Prostate gland (tissue), 2 donors: ENCODE data around the gene BTG2. TPM values are rescaled to one million over a fixed set of nuclear protein-coding genes. Genes with fewer than 3 reads are reported as not detected.

Experiments used
- DNase-seq: peaks from one replicate; pipeline ENCODE4 v3.0.0-alpha.2; 2019; ENCODE audit warnings: low spot score
- H3K27ac ChIP-seq, 2 donors: fragments of 200-600 bp; sonication (generic); 2 replicates each; pipeline ENCODE4 v1.5.1; 2017 to 2019
- H3K27me3 ChIP-seq: fragments of 200-600 bp; sonication (generic); replicated peaks from 2 replicates; pipeline ENCODE4 v1.5.1; 2019; ENCODE audit not compliant: insufficient read depth
- H3K36me3 ChIP-seq, 2 donors: fragments of 200-600 bp; sonication (generic); 1 replicate in 1 of 2; 2 replicates in 1 of 2; pipeline versions ENCODE4 v1.5.1 to v1.8.1; 2017 to 2019
- H3K4me1 ChIP-seq: fragments of 200-600 bp; sonication (generic); replicated peaks from 2 replicates; pipeline ENCODE4 v1.5.1; 2019
- H3K4me3 ChIP-seq, 2 donors: fragments of 200-600 bp; sonication (generic); 2 replicates each; pipeline ENCODE4 v1.5.1; 2017 to 2019
- H3K9me3 ChIP-seq: fragments of 200-600 bp; sonication (generic); 2 replicates; pipeline ENCODE4 v1.5.1; 2017
- POLR2A ChIP-seq: fragments of 450-650 bp; IDR thresholded peaks from one replicate; pipeline ENCODE4 v1.6.1; 2016; ENCODE audit warnings: antibody characterized with exemption, mild to moderate bottlenecking
- POLR2AphosphoS5 ChIP-seq: sonication (generic); formaldehyde crosslinking; IDR thresholded peaks from one replicate; pipeline ENCODE4 v1.6.1; 2017; ENCODE audit warnings: antibody characterized with exemption
- WGBS: methylation state at CpG from one replicate; pipeline ENCODE4 v1.1.5; 2018; 5-methylcytosine and 5-hydroxymethylcytosine counted together
- intact Hi-C: fragments of 100-400 bp; cut with DNase I; formaldehyde crosslinking; loops from one replicate; pipeline ENCODE4 v1.14.2; 2022
- total RNA-seq, 2 donors: library from RNA; depleted of rRNA; stranded (reverse); fragments of >200 nt; gene quantifications; one replicate each; pipeline ENCODE4 v1.1.0, GENCODE V29; 2016
- TF ChIP-seq, protein P1 (sequence below), 4 experiments: fragments of 200-600 bp in 2 of 4; fragments of 450-650 bp in 2 of 4; sonication (generic) in 2 of 4; IDR thresholded peaks; 1 replicate in 3 of 4; 2 replicates in 1 of 4; pipeline ENCODE4 v1.5.1; 2016 to 2019; ENCODE audit warnings: antibody characterized with exemption in 4 of 4, mild to moderate bottlenecking in 2 of 4, moderate library complexity in 2 of 4

BTG2 gene
- total RNA-seq, 2 donors from 2014 or later: 91.0 to 131 TPM

DNA sequence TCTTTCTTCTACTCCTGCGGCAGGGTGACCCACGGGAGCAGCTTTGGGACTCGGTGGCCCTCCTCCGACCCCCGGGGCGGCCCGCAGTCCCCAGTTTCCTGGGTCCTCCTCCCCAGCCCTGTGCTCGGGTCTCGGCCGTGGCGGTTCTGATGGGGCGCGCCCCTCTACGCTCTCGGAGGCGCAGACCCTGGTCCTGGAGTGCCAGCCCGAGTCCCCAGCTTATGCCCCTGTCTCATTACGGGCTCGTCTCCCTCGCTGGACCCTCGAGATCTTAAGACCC is 430 bp downstream of the BTG2 start:
- 2% methylated on average over 12 of the region's 21 CpGs for WGBS
- TF ChIP-seq, protein P1, sequence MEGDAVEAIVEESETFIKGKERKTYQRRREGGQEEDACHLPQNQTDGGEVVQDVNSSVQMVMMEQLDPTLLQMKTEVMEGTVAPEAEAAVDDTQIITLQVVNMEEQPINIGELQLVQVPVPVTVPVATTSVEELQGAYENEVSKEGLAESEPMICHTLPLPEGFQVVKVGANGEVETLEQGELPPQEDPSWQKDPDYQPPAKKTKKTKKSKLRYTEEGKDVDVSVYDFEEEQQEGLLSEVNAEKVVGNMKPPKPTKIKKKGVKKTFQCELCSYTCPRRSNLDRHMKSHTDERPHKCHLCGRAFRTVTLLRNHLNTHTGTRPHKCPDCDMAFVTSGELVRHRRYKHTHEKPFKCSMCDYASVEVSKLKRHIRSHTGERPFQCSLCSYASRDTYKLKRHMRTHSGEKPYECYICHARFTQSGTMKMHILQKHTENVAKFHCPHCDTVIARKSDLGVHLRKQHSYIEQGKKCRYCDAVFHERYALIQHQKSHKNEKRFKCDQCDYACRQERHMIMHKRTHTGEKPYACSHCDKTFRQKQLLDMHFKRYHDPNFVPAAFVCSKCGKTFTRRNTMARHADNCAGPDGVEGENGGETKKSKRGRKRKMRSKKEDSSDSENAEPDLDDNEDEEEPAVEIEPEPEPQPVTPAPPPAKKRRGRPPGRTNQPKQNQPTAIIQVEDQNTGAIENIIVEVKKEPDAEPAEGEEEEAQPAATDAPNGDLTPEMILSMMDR (IDR thresholded peaks at IDR 0.05): no peak
- TF ChIP-seq POLR2AphosphoS5 (no peak), POLR2A (no peak)
- H3K27ac ChIP-seq: peak overlapping the region; percentile 99
- no peaks in the 10 kb centered on the region for H3K27me3 ChIP-seq
- peaks cover 7% of the 10 kb centered on the region for H3K4me1 ChIP-seq
- peaks cover 0 to 4% of the 10 kb centered on the region in 2 donors for H3K36me3 ChIP-seq
- no peak for DNase-seq
- H3K4me3 ChIP-seq: peak overlapping the region; percentile 100
- intact Hi-C loops: loop anchor here (2.0 kb wide), 1 partner anchor 33 kb away; no protein-coding TSS in a partner anchor
- no peaks in the 10 kb centered on the region for H3K9me3 ChIP-seq

DNA sequence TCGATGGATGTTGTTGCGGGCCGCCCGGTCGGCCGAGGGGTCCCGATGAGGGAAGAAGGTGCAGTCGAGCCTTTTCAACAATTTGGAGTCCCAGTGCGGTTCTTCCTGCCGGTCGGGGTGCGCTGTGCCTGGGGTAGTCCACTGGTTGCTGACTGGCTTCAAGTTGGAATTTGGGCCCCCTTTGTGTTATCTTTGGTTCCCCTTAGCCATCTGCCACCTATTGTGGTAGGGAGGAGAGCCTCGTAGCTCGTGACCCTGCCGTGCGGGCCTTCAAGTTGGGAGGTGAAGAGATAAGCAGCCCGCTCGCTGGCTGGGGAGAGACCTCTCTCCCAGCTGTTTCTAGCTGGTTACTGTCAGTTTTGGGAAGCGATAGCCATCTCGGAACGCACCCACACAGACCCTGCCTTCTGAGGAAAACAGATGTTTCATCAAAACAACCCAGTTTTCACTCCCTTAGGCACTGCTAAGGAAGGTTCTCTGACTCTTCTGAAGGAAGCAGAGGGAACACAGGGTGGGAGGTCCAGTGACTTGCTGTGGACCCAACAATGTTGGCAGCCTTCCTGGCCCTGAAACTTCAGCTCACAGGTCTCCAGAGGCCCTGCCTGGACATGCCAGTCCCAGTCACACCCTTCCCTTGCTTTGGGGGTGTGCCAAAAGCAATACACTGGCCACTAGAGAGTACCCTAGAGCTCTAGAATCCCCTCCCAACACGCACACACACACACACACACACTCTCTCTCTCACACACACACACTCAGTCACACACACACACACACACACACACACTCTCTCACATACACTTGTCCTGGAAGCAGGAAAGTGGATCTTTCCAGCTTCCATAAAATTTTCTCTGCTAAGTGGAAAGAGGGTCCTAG is 1.0 kb downstream of the BTG2 start:
- intact Hi-C loops: loop anchor here (2.0 kb wide), 1 partner anchor 34 kb away; no protein-coding TSS in a partner anchor

DNA sequence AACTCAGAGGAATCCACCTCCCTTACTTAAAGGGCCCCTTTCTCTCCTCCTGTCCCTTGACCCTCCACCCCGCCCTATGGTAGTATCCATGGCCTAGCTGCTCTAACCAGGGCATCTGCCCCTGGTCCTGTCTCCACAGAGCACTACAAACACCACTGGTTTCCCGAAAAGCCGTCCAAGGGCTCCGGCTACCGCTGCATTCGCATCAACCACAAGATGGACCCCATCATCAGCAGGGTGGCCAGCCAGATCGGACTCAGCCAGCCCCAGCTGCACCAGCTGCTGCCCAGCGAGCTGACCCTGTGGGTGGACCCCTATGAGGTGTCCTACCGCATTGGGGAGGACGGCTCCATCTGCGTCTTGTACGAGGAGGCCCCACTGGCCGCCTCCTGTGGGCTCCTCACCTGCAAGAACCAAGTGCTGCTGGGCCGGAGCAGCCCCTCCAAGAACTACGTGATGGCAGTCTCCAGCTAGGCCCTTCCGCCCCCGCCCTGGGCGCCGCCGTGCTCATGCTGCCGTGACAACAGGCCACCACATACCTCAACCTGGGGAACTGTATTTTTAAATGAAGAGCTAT is 1.7 kb downstream of the BTG2 start:
- Histone ChIP-seq H3K9me3 (no peaks in the 10 kb centered on the region), H3K36me3 (peaks cover 0 to 4% of the 10 kb centered on the region in 2 donors), H3K27me3 (no peaks in the 10 kb centered on the region), H3K27ac (peak overlapping the region; percentile 99), H3K4me3 (peak overlapping the region; percentile 100), H3K4me1 (peaks cover 7% of the 10 kb centered on the region)
- 6% methylated on average over 21 of the region's 21 CpGs for WGBS
- no peak for TF ChIP-seq POLR2AphosphoS5
- peak; percentile 4 for TF ChIP-seq POLR2A
- TF ChIP-seq, protein P1 (IDR thresholded peaks at IDR 0.05): no peak
- intact Hi-C loops: loop anchor here (2.0 kb wide), 1 partner anchor 34 kb away; no protein-coding TSS in a partner anchor
- DNase-seq: no peak

More for the DNA sequence above, 1.0 kb downstream of the BTG2 start:
- Histone ChIP-seq H3K27me3 (no peaks in the 10 kb centered on the region), H3K4me1 (peaks cover 7% of the 10 kb centered on the region), H3K4me3 (peak overlapping the region; percentile 100), H3K36me3 (peaks cover 0 to 4% of the 10 kb centered on the region in 2 donors), H3K27ac (peak overlapping the region; percentile 99), H3K9me3 (no peaks in the 10 kb centered on the region)
- DNase-seq: peak; percentile 98
- WGBS: under 1% methylated on average over 22 of the region's 22 CpGs
- TF ChIP-seq POLR2AphosphoS5: peak; percentile 94
- TF ChIP-seq, protein P1 (IDR thresholded peaks at IDR 0.05): peak in 2 of 4 experiments; percentile 44 to 67
- peak; percentile 79 for TF ChIP-seq POLR2A

DNA sequence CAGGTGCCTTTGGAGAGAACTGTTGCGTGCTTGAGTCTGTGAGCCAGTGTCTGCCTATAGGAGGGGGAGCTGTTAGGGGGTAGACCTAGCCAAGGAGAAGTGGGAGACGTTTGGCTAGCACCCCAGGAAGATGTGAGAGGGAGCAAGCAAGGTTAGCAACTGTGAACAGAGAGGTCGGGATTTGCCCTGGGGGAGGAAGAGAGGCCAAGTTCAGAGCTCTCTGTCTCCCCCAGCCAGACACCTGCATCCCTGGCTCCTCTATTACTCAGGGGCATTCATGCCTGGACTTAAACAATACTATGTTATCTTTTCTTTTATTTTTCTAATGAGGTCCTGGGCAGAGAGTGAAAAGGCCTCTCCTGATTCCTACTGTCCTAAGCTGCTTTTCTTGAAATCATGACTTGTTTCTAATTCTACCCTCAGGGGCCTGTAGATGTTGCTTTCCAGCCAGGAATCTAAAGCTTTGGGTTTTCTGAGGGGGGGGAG is 2.4 kb downstream of the BTG2 start:
- intact Hi-C loops: loop anchor here (2.0 kb wide), 1 partner anchor 35 kb away; no protein-coding TSS in a partner anchor
- no peak for DNase-seq
- no peak for TF ChIP-seq POLR2A
- TF ChIP-seq, protein P1 (IDR thresholded peaks at IDR 0.05): no peak
- TF ChIP-seq POLR2AphosphoS5: no peak
- Histone ChIP-seq H3K4me3 (peak overlapping the region; percentile 100), H3K4me1 (peaks cover 7% of the 10 kb centered on the region), H3K27ac (peak overlapping the region; percentile 99), H3K36me3 (peaks cover 0 to 4% of the 10 kb centered on the region in 2 donors), H3K9me3 (no peaks in the 10 kb centered on the region), H3K27me3 (no peaks in the 10 kb centered on the region)
- WGBS: 15% methylated on average over 3 of the region's 3 CpGs
